Measurements from ENCODE around the gene FOXK2.

- TF ChIP-seq CTCF (IDR thresholded peaks at IDR 0.05), result no peak
- no peak for TF ChIP-seq EZH2 (IDR thresholded peaks at IDR 0.05; ENCODE audit: borderline replicate concordance, insufficient read depth, low read depth, low read length, poor library complexity, severe bottlenecking)
Measured at GRCh38 chr17:82623707-82624106, 104.2 kb downstream of the FOXK2 start.

All from B cell (primary cell).